Left lobe of liver (tissue), 2 donors: ENCODE results near the gene RCN1. TPM values are rescaled to one million over a fixed set of nuclear protein-coding genes. Genes with fewer than 3 reads are reported as not detected.

ENCODE experiments used
- ATAC-seq: fragments of 200-7000 bp; cut with Tn5 transposase; one replicate; pipeline ENCODE4 v1.9.1; 2020; ENCODE audit warnings: mild to moderate bottlenecking, moderate library complexity
- DNase-seq: peaks from one replicate; pipeline ENCODE4 v3.0.0-alpha.2; 2020; ENCODE audit warnings: low spot score
- total RNA-seq: library from RNA; stranded (reverse); gene quantifications from one replicate; pipeline ENCODE4 v1.2.1, GENCODE V29; 2021
- donor health status: DM: no; HTN: no; CAD: no; lungs with moderate emphysema.
- donor health status: DM: no; HTN: yes; CAD: no.

Gene RCN1
- total RNA-seq, 1 donor from 2014 or later = 34.5 TPM

DNA sequence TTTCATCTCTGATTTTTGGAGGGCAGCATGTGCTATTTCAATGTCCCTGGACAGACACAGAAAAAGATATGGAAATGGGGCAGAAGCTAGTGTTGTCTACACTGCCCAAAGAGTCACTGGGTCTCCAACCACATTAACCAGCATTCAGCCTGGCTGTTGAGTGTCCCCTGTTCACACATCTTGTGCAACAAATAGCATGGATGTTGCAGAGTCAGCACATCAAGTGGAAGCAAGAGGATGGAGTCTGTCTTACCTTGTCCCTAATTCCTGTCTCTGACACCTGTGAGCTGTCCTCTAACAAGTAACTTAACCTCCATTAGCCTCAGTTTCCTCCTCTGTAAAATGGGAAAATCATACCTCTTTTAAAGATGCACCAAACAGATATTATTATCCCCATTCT is 60.2 kb downstream of the RCN1 start:
- no peak for ATAC-seq
- DNase-seq = no peak

DNA sequence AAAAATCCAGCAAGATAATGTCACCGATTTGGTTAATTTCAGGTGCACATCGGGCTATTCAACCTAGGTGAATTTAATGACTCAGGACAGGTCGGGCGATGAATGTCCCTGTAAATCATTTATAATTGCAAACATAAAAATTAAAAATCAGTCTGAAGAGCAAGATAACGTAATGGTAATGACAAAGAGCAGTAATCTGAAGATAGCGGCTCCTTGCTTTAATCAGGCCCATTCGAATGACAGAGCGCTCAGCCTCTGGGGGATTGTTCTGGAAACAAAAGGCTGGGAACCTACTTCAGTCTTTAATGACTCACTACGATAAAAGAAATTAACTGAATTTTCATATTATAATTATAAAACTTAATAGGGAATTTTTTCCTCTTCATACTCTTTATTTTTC is 61.3 kb downstream of the RCN1 start:
- no peak for ATAC-seq
- DNase-seq = no peak

DNA sequence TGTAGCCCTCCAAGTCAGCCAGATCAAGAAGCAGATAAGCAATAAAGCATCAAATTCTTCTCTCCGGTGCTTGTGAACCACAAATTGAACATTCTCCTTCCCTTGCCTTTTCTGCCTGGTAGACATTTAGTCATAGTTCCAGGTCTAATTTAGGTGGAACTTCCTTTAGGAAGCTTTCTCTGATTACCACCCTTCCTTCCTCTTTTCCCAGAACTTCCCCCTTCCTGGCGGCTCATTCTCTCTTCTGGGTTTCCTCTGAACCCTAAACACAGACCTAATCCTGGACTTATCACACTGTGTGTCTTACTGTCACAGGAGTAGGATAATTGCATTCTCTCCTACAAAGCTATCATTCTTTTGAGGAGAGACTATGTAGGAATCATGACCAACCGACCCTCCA is 61.9 kb downstream of the RCN1 start:
- ATAC-seq = no peak
- DNase-seq = no peak

DNA sequence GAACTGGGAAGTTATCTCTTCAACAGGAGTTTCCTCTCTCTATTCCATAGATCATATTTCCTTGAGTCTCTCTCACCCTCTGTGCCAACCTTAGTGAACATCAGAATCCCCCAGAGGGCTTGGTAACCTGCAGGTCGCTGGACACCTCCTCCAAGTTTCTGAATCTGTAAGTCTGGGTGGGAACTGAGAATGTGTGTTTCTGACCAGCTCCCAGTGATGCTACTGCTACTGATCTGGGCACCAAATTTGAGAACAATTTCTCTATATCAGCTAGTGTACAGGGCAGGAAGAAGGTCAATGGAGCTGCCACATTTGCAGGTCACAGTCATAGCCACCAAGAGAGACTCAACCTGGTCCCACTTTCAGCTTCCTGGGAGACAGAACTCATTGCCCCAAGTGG is 62.9 kb downstream of the RCN1 start:
- ATAC-seq = no peak
- DNase-seq = no peak

DNA sequence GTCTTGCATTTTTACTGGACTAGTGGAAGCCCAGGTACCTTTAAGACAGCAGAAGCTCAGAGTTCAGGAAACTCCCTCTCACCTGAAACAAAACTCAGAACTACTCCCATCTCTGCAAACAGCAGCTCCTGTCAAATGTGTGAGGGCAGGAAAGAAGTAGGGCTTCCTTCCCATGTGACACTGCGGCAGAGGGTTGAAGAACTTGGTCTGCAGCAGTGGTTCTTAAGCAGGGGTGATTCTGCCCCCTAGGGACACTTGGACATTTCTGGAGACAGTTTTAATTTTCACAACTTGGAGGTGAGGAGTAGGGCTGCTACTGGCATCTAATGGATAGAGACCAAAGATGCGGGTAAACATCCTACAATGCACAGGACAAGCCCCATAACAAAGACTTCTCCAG is 63.4 kb downstream of the RCN1 start:
- no peak for ATAC-seq
- DNase-seq = no peak
